ENCODE results near the gene EPOP.

- TF ChIP-seq, protein P1, sequence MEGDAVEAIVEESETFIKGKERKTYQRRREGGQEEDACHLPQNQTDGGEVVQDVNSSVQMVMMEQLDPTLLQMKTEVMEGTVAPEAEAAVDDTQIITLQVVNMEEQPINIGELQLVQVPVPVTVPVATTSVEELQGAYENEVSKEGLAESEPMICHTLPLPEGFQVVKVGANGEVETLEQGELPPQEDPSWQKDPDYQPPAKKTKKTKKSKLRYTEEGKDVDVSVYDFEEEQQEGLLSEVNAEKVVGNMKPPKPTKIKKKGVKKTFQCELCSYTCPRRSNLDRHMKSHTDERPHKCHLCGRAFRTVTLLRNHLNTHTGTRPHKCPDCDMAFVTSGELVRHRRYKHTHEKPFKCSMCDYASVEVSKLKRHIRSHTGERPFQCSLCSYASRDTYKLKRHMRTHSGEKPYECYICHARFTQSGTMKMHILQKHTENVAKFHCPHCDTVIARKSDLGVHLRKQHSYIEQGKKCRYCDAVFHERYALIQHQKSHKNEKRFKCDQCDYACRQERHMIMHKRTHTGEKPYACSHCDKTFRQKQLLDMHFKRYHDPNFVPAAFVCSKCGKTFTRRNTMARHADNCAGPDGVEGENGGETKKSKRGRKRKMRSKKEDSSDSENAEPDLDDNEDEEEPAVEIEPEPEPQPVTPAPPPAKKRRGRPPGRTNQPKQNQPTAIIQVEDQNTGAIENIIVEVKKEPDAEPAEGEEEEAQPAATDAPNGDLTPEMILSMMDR (IDR thresholded peaks at IDR 0.05; ENCODE audit: control extremely low read depth in 1 of 3, insufficient read depth in 1 of 3, low read depth in 1 of 3, low read length in 3 of 3) = no peak
- TF ChIP-seq ZNF274 (IDR thresholded peaks at IDR 0.05; ENCODE audit: borderline replicate concordance, extremely low read depth, low read length) = no peak
- no peak for TF ChIP-seq HDAC6 (IDR thresholded peaks at IDR 0.05; ENCODE audit: low read depth, low read length)
- TF ChIP-seq YY1 (IDR thresholded peaks at IDR 0.05; ENCODE audit: low read depth, low read length) = no peak
- TF ChIP-seq JUND (IDR thresholded peaks at IDR 0.05; ENCODE audit: low read length) = no peak
Observed at GRCh38 chr17:38660097-38661025, 14.4 kb downstream of the EPOP start.
